ENCODE data around the gene NEU2. TPM values are rescaled to one million over a fixed set of nuclear protein-coding genes. Genes with fewer than 3 reads are reported as not detected.

The NEU2 gene
- total RNA-seq, 4 donors from 2014 or later: not detected

- H3K4me1 ChIP-seq: no peaks in the 10 kb centered on the region
- no peak for TF ChIP-seq POLR2A (IDR thresholded peaks at IDR 0.05)
- TF ChIP-seq, protein P1, sequence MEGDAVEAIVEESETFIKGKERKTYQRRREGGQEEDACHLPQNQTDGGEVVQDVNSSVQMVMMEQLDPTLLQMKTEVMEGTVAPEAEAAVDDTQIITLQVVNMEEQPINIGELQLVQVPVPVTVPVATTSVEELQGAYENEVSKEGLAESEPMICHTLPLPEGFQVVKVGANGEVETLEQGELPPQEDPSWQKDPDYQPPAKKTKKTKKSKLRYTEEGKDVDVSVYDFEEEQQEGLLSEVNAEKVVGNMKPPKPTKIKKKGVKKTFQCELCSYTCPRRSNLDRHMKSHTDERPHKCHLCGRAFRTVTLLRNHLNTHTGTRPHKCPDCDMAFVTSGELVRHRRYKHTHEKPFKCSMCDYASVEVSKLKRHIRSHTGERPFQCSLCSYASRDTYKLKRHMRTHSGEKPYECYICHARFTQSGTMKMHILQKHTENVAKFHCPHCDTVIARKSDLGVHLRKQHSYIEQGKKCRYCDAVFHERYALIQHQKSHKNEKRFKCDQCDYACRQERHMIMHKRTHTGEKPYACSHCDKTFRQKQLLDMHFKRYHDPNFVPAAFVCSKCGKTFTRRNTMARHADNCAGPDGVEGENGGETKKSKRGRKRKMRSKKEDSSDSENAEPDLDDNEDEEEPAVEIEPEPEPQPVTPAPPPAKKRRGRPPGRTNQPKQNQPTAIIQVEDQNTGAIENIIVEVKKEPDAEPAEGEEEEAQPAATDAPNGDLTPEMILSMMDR (IDR thresholded peaks at IDR 0.05 in 4 of 5, conservative IDR thresholded peaks at IDR 0.05 in 1 of 5): no peak
- intact Hi-C loops (cut with DNase I; ENCODE audit: low total_unique reads): no loop called here
Measured at GRCh38 chr2:233020454-233020853, 12.0 kb upstream of the NEU2 start.

DNA sequence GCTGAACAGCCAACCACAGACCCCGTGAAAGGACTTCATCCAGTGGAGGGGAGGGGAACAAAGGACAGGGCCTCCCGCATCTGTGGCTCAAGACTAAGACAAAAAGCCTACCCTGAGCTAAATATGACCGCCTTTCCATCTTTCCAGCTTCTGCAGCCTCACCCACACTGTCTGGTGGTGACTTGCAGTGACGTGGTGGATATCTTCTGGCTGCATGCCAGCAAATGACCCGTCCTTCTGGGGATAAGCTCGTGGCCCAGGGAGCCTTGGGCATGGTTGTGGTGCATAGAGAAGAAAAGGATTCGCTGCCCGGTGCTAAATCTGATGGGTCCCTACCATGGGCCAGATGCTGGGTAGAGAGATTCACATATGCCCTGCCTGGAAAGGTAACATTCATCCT lies 10.7 kb upstream of the NEU2 start:
- Histone ChIP-seq H3K4me1 (no peaks in the 10 kb centered on the region), H3K36me3 (no peaks in the 10 kb centered on the region), H3K9me3 (no peaks in the 10 kb centered on the region), H3K27ac (no peak overlapping the region), H3K4me3 (no peak overlapping the region), H3K27me3 (no peaks in the 10 kb centered on the region)
- in situ Hi-C loops (cut with MboI; ENCODE audit: low sequenced_read_pairs in 4 of 4) (no loop called here), intact Hi-C loops (cut with DNase I; ENCODE audit: low total_unique reads) (no loop called here)
- no peak for DNase-seq
- TF ChIP-seq, protein P1 (IDR thresholded peaks at IDR 0.05 in 4 of 5, conservative IDR thresholded peaks at IDR 0.05 in 1 of 5): no peak
- TF ChIP-seq POLR2A (IDR thresholded peaks at IDR 0.05): no peak
- no peak for ATAC-seq

More at GRCh38 chr2:233020454-233020853, 12.0 kb upstream of the NEU2 start:
- Histone ChIP-seq H3K4me3 (no peak overlapping the region), H3K27me3 (no peaks in the 10 kb centered on the region), H3K27ac (no peak overlapping the region), H3K9me3 (no peaks in the 10 kb centered on the region), H3K36me3 (no peaks in the 10 kb centered on the region)
- ATAC-seq: no peak
- in situ Hi-C loops (cut with MboI; ENCODE audit: low sequenced_read_pairs in 4 of 4): no loop called here
- DNase-seq: no peak

DNA sequence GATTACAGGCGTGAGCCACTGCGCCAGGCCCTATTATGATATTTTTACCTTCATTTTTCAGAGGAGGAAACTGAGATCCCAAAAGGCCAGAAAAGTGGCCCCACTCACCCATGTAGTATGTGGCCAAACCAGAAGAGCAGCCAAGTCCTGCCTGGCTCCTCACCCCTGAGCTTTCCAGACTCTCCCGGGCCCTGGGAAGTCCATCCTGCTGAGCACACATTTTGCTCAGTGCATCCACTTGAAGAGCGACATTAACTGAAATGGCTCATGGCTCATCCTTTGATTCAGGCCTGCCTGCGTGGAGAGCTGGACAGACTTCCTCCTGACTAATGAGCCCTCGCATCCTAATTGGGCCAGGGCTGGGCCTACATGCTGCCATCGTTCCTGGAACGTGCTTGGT lies 9.9 kb upstream of the NEU2 start:
- in situ Hi-C loops (cut with MboI; ENCODE audit: low sequenced_read_pairs in 4 of 4): no loop called here

GRCh38 chr2:233023007-233023760 lies 9.3 kb upstream of the NEU2 start:
- H3K27me3 ChIP-seq: no peaks in the 10 kb centered on the region
- no peaks in the 10 kb centered on the region for H3K9me3 ChIP-seq
- intact Hi-C loops (cut with DNase I; ENCODE audit: low total_unique reads): no loop called here
- in situ Hi-C loops (cut with MboI; ENCODE audit: low sequenced_read_pairs in 4 of 4): no loop called here
- no peak overlapping the region for H3K4me3 ChIP-seq
- H3K36me3 ChIP-seq: no peaks in the 10 kb centered on the region
- no peak for DNase-seq
- TF ChIP-seq, protein P1 (IDR thresholded peaks at IDR 0.05 in 4 of 5, conservative IDR thresholded peaks at IDR 0.05 in 1 of 5): no peak
- TF ChIP-seq POLR2A (IDR thresholded peaks at IDR 0.05): no peak
- no peak overlapping the region for H3K27ac ChIP-seq
- H3K4me1 ChIP-seq: no peaks in the 10 kb centered on the region
- ATAC-seq: no peak

More for the DNA sequence above, 9.9 kb upstream of the NEU2 start:
- Histone ChIP-seq H3K4me3 (no peak overlapping the region), H3K4me1 (no peaks in the 10 kb centered on the region), H3K27me3 (no peaks in the 10 kb centered on the region), H3K36me3 (no peaks in the 10 kb centered on the region), H3K27ac (no peak overlapping the region), H3K9me3 (no peaks in the 10 kb centered on the region)
- intact Hi-C loops (cut with DNase I; ENCODE audit: low total_unique reads): no loop called here
- ATAC-seq (no peak), DNase-seq (no peak)
- TF ChIP-seq, protein P1 (IDR thresholded peaks at IDR 0.05 in 4 of 5, conservative IDR thresholded peaks at IDR 0.05 in 1 of 5): no peak
- no peak for TF ChIP-seq POLR2A (IDR thresholded peaks at IDR 0.05)
